ENCODE results near the gene PRIM2. TPM values are rescaled to one million over a fixed set of nuclear protein-coding genes. Genes with fewer than 3 reads are reported as not detected.
"Not testable (repeated sequence)": the region's sequence is repeated elsewhere in the genome, so short reads cannot be mapped to it uniquely, and the experiment has no call there.

Gene PRIM2
- total RNA-seq, 2 donors from 2014 or later, result 5.3 to 5.4 TPM

GRCh38 chr6:57516776-57517175 lies 199.3 kb downstream of the PRIM2 start:
- H3K9me3 ChIP-seq; H3K27ac ChIP-seq; H3K4me1 ChIP-seq; DNase-seq; H3K36me3 ChIP-seq (replicated peaks in 1 of 2; ENCODE audit: insufficient read depth in 1 of 2, low read depth in 2 of 2); ATAC-seq; intact Hi-C loops (cut with DNase I); H3K4me3 ChIP-seq; H3K27me3 ChIP-seq: not testable (repeated sequence)
- 84 to 89% methylated on average over 3 of the region's 3 CpGs for WGBS, 2 donors

GRCh38 chr6:57519198-57519597 lies 201.8 kb downstream of the PRIM2 start:
- 80 to 81% methylated on average over 12 of the region's 12 CpGs for WGBS, 2 donors
- intact Hi-C loops (cut with DNase I), result not testable (repeated sequence)

GRCh38 chr6:57521085-57521484 lies 203.7 kb downstream of the PRIM2 start:
- intact Hi-C loops (cut with DNase I); ATAC-seq; DNase-seq; H3K9me3 ChIP-seq; H3K4me1 ChIP-seq; H3K4me3 ChIP-seq; H3K27ac ChIP-seq; H3K27me3 ChIP-seq; H3K36me3 ChIP-seq (replicated peaks in 1 of 2; ENCODE audit: insufficient read depth in 1 of 2, low read depth in 2 of 2): not testable (repeated sequence)
- WGBS, 2 donors, result 77 to 86% methylated on average over 1 of the region's 1 CpG

More at GRCh38 chr6:57519198-57519597, 201.8 kb downstream of the PRIM2 start:
- H3K27me3 ChIP-seq; H3K4me1 ChIP-seq; H3K4me3 ChIP-seq; DNase-seq; H3K36me3 ChIP-seq (replicated peaks in 1 of 2; ENCODE audit: insufficient read depth in 1 of 2, low read depth in 2 of 2); ATAC-seq; H3K9me3 ChIP-seq; H3K27ac ChIP-seq: not testable (repeated sequence)

- H3K27me3 ChIP-seq; H3K27ac ChIP-seq; DNase-seq; H3K4me1 ChIP-seq; H3K36me3 ChIP-seq (replicated peaks in 1 of 2; ENCODE audit: insufficient read depth in 1 of 2, low read depth in 2 of 2); ATAC-seq; H3K9me3 ChIP-seq; H3K4me3 ChIP-seq; intact Hi-C loops (cut with DNase I): not testable (repeated sequence)
- WGBS, 2 donors, result 87 to 93% methylated on average over 2 of the region's 2 CpGs
These were observed 205.8 kb downstream of the PRIM2 start for GRCh38 chr6:57523221-57523620.

GRCh38 chr6:57529755-57530154 lies 212.3 kb downstream of the PRIM2 start:
- H3K4me3 ChIP-seq; ATAC-seq; DNase-seq; H3K36me3 ChIP-seq (replicated peaks in 1 of 2; ENCODE audit: insufficient read depth in 1 of 2, low read depth in 2 of 2); H3K9me3 ChIP-seq; H3K27me3 ChIP-seq; H3K27ac ChIP-seq; intact Hi-C loops (cut with DNase I); H3K4me1 ChIP-seq: not testable (repeated sequence)
- WGBS, 2 donors, result 77% methylated on average over 1 of the region's 1 CpG; no CpG with 5 or more reads in 1 of the 2 donors

GRCh38 chr6:57532660-57533059 lies 215.2 kb downstream of the PRIM2 start:
- 97 to 98% methylated on average over 2 of the region's 2 CpGs for WGBS, 2 donors
- DNase-seq; H3K36me3 ChIP-seq (replicated peaks in 1 of 2; ENCODE audit: insufficient read depth in 1 of 2, low read depth in 2 of 2): not testable (repeated sequence)

GRCh38 chr6:57535121-57535520 lies 217.7 kb downstream of the PRIM2 start:
- WGBS, 2 donors, result 83 to 100% methylated on average over 1 to 2 of the region's 2 CpGs
- ATAC-seq; H3K4me3 ChIP-seq; H3K4me1 ChIP-seq; H3K27me3 ChIP-seq; H3K27ac ChIP-seq; intact Hi-C loops (cut with DNase I); H3K36me3 ChIP-seq (replicated peaks in 1 of 2; ENCODE audit: insufficient read depth in 1 of 2, low read depth in 2 of 2); DNase-seq; H3K9me3 ChIP-seq: not testable (repeated sequence)

More at GRCh38 chr6:57532660-57533059, 215.2 kb downstream of the PRIM2 start:
- ATAC-seq; intact Hi-C loops (cut with DNase I); H3K9me3 ChIP-seq; H3K4me1 ChIP-seq; H3K27me3 ChIP-seq; H3K27ac ChIP-seq; H3K4me3 ChIP-seq: not testable (repeated sequence)

- H3K27ac ChIP-seq; H3K9me3 ChIP-seq; ATAC-seq; DNase-seq; H3K36me3 ChIP-seq (replicated peaks in 1 of 2; ENCODE audit: insufficient read depth in 1 of 2, low read depth in 2 of 2); H3K27me3 ChIP-seq; H3K4me3 ChIP-seq; intact Hi-C loops (cut with DNase I); H3K4me1 ChIP-seq: not testable (repeated sequence)
- 69 to 85% methylated on average over 1 of the region's 1 CpG for WGBS, 2 donors
These were observed 218.6 kb downstream of the PRIM2 start for GRCh38 chr6:57535994-57536393.

- H3K27ac ChIP-seq; ATAC-seq; H3K4me3 ChIP-seq; intact Hi-C loops (cut with DNase I); H3K27me3 ChIP-seq; H3K4me1 ChIP-seq; DNase-seq; H3K9me3 ChIP-seq; H3K36me3 ChIP-seq (replicated peaks in 1 of 2; ENCODE audit: insufficient read depth in 1 of 2, low read depth in 2 of 2): not testable (repeated sequence)
- 90 to 94% methylated on average over 3 of the region's 3 CpGs for WGBS, 2 donors
These were observed 220.5 kb downstream of the PRIM2 start for GRCh38 chr6:57537916-57538315.

- H3K9me3 ChIP-seq; DNase-seq; H3K4me3 ChIP-seq; H3K36me3 ChIP-seq (replicated peaks in 1 of 2; ENCODE audit: insufficient read depth in 1 of 2, low read depth in 2 of 2); ATAC-seq; H3K27me3 ChIP-seq; H3K27ac ChIP-seq; intact Hi-C loops (cut with DNase I); H3K4me1 ChIP-seq: not testable (repeated sequence)
- 96 to 100% methylated on average over 1 to 3 of the region's 4 CpGs for WGBS, 2 donors
These were observed 234.5 kb downstream of the PRIM2 start for GRCh38 chr6:57551961-57552360.

GRCh38 chr6:57557855-57558254 lies 240.4 kb downstream of the PRIM2 start:
- intact Hi-C loops (cut with DNase I); ATAC-seq; H3K4me3 ChIP-seq; H3K27me3 ChIP-seq; H3K4me1 ChIP-seq; DNase-seq; H3K27ac ChIP-seq; H3K9me3 ChIP-seq; H3K36me3 ChIP-seq (replicated peaks in 1 of 2; ENCODE audit: insufficient read depth in 1 of 2, low read depth in 2 of 2): not testable (repeated sequence)
- WGBS, 2 donors, result 88 to 94% methylated on average over 2 of the region's 2 CpGs

GRCh38 chr6:57559170-57559569 lies 241.7 kb downstream of the PRIM2 start:
- ATAC-seq; H3K4me3 ChIP-seq; H3K36me3 ChIP-seq (replicated peaks in 1 of 2; ENCODE audit: insufficient read depth in 1 of 2, low read depth in 2 of 2); DNase-seq; intact Hi-C loops (cut with DNase I); H3K4me1 ChIP-seq; H3K27ac ChIP-seq; H3K9me3 ChIP-seq; H3K27me3 ChIP-seq: not testable (repeated sequence)
